ENCODE measurements around the gene METTL21C.

METTL21C gene

DNA sequence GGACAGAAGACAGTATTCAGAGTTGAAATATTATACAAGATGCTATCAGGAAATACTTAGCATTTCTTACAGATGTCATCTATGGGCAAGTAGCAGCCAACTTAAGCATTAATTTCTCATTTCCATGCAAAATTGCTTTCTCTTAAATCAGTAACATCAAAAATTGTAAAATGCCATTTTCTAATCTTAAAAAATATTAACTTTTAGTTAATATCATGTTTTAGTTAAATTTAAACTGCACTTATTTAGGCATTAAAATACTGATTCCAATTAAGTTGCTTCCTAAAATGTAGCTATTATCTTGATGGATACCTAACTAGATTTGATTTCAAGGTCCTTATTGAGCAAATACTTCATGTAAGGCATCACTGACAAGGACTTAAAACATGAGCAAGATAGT, 27.8 kb downstream of the METTL21C start:
- DNase-seq (ENCODE audit: low spot score): no peak

DNA sequence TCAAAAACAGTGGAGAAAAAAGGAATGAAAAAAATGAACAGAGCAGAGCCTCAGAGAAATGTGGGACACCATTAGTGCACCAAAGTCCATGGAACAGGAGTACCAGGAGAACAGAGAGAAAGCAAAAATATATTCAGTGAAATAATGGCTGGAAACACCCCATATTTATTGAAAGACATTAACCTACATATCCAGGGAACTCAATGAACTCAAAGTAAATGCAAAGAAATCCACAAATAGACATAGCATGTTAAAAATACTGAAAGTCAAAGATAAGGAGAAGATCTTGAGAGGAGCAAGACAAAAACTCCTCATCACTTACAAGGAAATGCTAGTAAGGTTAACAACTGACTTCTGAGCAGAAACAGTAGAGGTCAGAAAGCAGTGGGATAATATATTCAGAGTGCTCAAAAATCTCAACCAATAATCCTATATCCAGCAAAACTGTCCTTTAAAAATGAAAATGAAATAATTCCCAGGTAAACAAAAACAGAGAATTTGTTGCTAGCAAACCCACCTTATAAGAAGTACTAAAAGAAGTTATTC, 35.6 kb downstream of the METTL21C start:
- no peak for DNase-seq (ENCODE audit: low spot score)

DNA sequence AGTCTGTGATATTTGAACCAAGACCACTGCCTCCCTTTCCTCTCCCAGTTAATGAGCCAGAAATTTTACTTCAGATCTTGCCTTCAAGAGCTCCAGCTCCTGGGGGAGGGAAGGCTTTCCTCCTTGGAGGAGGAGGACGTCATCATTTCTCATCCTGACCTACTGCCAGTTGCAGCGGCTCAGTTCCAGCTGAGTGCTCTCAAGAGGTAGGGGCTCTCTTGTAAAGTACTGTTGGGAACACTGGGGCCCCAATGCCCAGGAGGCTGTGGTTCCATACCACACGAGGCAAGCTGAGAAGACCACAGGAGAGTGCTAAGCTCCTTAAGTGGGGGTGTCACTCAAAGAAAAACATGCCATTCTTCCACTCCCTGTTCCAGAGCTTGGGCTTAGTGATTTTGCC, 36.2 kb downstream of the METTL21C start:
- no peak for DNase-seq (ENCODE audit: low spot score)

DNA sequence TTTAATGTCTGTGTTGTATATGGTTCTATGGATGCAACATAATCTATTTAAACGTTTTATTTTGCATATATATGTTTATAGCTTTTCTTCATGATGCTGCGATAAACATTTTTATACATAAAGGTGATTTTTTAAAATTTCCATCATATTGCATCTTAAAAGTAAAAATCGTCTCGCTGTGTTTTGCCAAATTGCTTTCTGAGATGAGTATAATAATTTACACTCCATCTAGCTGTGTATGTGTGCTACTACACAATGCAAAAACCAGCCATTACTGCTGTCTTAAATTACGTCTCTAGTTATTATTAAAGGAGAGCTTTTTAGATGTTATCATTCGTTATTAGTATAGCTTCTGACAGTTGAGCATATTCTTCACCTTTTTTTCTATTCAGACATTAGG, 37.2 kb downstream of the METTL21C start:
- DNase-seq (ENCODE audit: low spot score): no peak

DNA sequence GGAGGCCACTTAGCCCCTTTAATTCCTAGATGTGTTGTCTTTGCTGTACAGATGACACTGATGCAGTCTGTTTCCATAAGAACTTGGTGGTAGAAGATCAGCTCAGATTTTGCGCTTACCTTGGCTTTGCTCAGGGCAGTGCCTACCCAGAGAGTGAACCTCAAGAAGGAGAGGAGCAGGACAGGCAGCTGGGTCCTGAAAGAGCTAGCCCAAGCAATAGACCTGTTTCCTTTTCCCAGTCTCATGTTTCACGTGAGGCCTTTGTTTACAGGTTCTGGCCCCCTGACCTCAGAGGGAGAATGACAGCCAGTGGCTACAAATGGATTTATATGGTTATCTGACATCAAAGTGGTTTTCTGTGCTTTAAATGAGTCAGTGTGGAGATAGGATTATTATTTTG, 40.1 kb downstream of the METTL21C start:
- DNase-seq (ENCODE audit: low spot score): no peak

DNA sequence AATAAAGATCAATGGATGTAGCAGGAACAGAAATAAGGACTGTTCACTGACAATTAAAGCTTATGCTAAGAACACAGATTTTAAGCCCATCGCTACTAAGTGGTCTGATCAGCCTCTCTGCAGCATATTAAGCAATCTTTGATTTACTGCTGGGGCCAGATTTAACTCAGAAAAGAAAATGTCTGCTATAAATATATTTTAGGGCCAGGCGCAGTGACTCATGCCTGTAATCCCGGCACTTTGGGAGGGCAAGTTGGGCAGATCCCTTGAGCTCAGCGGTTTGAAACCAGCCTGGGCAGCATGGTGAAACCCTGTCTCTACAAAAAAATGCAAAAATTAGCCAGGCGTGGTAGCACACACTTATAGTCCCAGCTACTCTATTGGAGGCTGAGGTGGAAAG, 43.0 kb downstream of the METTL21C start:
- no peak for DNase-seq (ENCODE audit: low spot score)

DNA sequence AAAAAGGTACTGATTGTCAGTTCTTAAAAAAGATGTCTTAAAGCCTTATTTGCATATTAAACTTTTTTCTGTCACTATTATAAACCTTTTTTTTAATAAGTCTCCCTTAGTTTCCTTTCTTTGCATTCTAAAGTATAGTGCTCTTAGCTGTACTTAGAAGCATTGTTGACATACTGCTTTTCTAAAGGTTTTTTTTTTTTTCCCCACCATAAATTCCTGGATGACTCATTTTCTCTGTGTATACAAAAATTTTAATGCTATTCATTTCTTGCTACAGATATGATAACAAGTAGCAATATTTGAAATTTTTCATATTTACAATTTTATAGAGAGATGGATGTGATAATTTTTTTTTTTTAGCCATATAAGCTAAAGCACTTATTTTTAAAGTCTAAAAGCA, 43.5 kb downstream of the METTL21C start:
- DNase-seq (ENCODE audit: low spot score): no peak

DNA sequence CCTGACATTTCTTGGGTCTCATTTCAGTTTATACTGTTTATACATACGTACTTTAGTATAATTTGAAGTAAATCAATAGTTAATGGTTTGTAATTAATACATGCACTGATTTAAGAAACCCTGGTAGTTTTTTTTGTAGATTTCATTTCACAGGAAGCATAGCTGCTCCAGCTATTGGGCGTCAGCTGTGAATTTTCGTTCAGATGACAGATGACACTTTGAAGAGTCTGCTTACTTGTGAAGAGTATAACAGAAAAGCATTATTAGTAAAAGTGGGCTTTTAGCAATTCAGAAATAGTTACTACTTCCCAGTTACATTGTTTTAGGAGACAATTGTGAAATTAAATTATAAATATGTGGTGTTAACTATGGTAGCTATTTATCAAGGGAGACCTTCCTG, 44.4 kb downstream of the METTL21C start:
- DNase-seq (ENCODE audit: low spot score): no peak

DNA sequence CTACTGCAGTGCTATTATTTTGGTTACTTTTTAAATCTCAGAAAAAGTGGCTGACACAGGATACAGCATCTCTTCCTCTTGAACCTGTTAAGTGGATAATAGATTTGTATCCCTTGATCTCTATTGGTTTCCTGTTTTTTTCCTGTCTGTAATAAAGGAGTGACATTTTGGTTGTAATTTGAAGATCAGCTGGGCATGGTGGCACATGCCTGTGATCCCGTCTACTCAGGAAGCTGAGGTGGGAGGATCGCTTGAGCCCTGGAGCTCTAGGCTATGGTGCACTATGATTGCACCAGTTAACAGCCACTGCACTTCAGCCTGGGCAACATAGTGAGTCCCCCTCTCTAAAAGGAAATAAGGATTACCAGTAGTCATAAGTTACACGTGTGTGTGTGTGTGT, 46.8 kb downstream of the METTL21C start:
- no peak for DNase-seq (ENCODE audit: low spot score)

DNA sequence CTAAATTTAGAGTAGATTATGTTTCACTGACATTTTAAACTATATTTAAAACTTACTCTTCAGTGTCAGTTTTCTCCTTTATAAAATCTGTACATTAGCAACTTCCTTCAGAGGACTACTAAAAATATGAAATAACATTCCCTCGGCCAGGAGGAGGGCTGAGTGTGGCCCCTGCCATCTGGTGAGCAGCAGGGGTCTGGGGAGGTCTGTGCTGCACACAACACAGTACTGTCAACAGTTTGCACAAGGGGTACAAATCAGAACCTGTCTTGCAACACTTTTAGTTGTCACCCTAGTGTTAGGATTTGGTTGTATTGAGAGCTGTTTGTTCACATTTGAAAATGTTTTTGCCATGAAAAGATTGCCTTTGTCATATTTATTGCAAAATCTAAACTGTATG, 49.1 kb downstream of the METTL21C start:
- no peak for DNase-seq (ENCODE audit: low spot score)

DNA sequence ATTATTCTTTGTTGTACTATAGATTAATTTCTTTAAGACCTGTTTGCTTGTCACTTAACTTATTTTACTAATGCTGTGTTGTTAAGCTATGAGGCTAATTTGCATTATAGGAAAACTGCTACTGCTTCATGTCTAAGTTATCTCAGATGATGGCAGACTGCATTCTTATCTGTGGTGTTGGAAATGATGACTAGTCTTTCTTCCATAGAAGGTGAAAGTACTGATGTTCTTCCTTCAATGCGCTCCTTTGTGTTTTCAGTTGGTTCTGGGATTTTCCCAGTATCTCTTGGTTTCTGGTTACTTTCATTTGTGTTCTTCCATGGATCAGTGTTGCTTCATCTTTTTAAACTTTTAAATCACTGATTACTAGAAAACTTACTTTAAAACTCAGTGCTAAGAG, 51.2 kb downstream of the METTL21C start:
- no peak for DNase-seq (ENCODE audit: low spot score)

DNA sequence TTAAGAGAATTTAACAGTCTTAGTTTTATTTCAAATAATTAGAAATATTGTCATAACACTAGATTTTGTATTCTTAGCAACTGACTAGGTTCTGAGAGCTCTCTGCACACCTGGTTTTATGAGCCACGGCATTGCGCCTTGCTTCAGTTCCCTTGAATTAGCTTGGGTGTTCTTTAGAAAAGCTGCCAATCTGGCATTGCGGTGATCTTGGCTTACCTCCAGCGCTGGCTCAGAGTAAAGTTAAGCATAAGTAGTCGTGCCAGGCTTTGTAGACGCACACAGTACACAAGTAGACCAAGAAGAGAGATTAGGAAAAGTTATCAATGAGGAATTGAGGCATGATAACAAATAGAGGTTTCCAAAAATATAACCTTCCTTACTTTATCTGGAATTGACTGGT, 52.4 kb downstream of the METTL21C start:
- DNase-seq (ENCODE audit: low spot score): no peak

DNA sequence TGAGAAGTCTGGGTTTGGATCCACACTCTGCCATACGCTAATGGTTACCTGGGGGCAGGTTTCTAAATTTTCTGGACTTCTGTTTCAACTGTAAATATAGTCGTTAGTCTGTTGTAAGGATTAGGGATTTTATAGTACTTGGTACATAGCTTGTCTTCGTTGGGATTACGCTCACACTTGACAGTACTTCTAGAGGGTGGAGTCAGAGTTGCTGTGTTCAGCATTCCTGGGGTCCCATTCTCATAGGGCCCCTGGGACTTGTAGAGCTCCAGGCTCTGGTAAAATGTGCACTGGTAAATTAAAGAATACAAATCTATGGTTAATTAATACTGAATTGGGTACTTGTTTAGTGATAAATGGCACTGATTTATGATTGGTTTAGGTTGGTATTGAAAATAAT, 52.8 kb downstream of the METTL21C start:
- no peak for DNase-seq (ENCODE audit: low spot score)

DNA sequence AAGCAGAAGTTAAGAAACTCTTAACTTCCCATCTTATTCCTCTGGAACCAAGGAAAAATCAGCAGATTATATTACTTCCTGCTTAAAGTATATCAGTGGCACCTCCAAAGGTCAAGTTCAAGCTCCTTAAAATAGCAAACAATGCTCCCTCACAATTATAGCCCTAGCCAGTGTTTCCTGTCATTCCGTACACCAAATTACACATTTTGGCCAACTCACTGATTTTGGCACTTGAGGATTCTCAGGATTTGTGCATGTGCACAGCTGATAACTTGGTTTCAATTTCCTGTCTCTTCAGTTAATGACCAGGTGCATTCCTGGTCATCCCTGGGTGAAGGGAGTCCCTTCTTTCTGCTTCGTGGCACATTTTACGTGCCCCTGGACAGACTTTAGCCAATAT, 56.1 kb downstream of the METTL21C start:
- no peak for DNase-seq (ENCODE audit: low spot score)

All from HuH-7 (cell line).